Measurements from ENCODE around the gene TNFRSF1B. TPM values are rescaled to one million over a fixed set of nuclear protein-coding genes. Genes with fewer than 3 reads are reported as not detected.
A peak's percentile ranks its signal among the peaks of the same experiment; 100 is the strongest.

The TNFRSF1B gene
- total and polyA plus RNA-seq, 9 of the 15 experiments (the other 6 are each of a cell fraction or from before 2014, with no cell fraction given), result 8.8 to 91.3 (median 36.0) TPM

- TF ChIP-seq, protein P1, sequence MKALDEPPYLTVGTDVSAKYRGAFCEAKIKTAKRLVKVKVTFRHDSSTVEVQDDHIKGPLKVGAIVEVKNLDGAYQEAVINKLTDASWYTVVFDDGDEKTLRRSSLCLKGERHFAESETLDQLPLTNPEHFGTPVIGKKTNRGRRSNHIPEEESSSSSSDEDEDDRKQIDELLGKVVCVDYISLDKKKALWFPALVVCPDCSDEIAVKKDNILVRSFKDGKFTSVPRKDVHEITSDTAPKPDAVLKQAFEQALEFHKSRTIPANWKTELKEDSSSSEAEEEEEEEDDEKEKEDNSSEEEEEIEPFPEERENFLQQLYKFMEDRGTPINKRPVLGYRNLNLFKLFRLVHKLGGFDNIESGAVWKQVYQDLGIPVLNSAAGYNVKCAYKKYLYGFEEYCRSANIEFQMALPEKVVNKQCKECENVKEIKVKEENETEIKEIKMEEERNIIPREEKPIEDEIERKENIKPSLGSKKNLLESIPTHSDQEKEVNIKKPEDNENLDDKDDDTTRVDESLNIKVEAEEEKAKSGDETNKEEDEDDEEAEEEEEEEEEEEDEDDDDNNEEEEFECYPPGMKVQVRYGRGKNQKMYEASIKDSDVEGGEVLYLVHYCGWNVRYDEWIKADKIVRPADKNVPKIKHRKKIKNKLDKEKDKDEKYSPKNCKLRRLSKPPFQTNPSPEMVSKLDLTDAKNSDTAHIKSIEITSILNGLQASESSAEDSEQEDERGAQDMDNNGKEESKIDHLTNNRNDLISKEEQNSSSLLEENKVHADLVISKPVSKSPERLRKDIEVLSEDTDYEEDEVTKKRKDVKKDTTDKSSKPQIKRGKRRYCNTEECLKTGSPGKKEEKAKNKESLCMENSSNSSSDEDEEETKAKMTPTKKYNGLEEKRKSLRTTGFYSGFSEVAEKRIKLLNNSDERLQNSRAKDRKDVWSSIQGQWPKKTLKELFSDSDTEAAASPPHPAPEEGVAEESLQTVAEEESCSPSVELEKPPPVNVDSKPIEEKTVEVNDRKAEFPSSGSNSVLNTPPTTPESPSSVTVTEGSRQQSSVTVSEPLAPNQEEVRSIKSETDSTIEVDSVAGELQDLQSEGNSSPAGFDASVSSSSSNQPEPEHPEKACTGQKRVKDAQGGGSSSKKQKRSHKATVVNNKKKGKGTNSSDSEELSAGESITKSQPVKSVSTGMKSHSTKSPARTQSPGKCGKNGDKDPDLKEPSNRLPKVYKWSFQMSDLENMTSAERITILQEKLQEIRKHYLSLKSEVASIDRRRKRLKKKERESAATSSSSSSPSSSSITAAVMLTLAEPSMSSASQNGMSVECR (CRISPR knock-in tag; IDR thresholded peaks at IDR 0.05), result peak; percentile 74; the same call in 1 of the 2 replicates
- TF ChIP-seq SIRT6 (IDR thresholded peaks at IDR 0.05; ENCODE audit: low read depth, low read length) (no peak), ZNF436 (CRISPR knock-in tag; IDR thresholded peaks at IDR 0.05) (no peak), ZSCAN29 (IDR thresholded peaks at IDR 0.05) (no peak), ZKSCAN8 (CRISPR knock-in tag; IDR thresholded peaks at IDR 0.05) (no peak), NUFIP1 (IDR thresholded peaks at IDR 0.05; ENCODE audit: partially characterized antibody) (no peak), ZNF668 (CRISPR knock-in tag; IDR thresholded peaks at IDR 0.05) (no peak), ZC3H4 (CRISPR knock-in tag; IDR thresholded peaks at IDR 0.05; ENCODE audit: borderline replicate concordance) (no peak), MTA1 (IDR thresholded peaks at IDR 0.05; ENCODE audit: borderline replicate concordance) (no peak), FOXJ3 (CRISPR knock-in tag; IDR thresholded peaks at IDR 0.05) (no peak), NCOA4 (IDR thresholded peaks at IDR 0.05; ENCODE audit: partially characterized antibody) (peak; percentile 85), ZNF584 (CRISPR knock-in tag; IDR thresholded peaks at IDR 0.05; ENCODE audit: low read depth) (no peak), HNRNPK (IDR thresholded peaks at IDR 0.05; ENCODE audit: low read depth, low read length, poor library complexity, severe bottlenecking) (no peak), ZNF518B (CRISPR knock-in tag; IDR thresholded peaks at IDR 0.05) (no peak), ZNF347 (CRISPR knock-in tag; IDR thresholded peaks at IDR 0.05; ENCODE audit: low read depth) (no peak), ZNF121 (CRISPR knock-in tag; conservative IDR thresholded peaks at IDR 0.05) (no peak), NR2C1 (IDR thresholded peaks at IDR 0.05) (no peak), NR2C1 (tag; IDR thresholded peaks at IDR 0.05) (no peak), SAFB (IDR thresholded peaks at IDR 0.05; ENCODE audit: borderline replicate concordance, low read depth, low read length) (no peak), KLF10 (CRISPR knock-in tag; IDR thresholded peaks at IDR 0.05) (no peak)
- TF ChIP-seq, protein P2, sequence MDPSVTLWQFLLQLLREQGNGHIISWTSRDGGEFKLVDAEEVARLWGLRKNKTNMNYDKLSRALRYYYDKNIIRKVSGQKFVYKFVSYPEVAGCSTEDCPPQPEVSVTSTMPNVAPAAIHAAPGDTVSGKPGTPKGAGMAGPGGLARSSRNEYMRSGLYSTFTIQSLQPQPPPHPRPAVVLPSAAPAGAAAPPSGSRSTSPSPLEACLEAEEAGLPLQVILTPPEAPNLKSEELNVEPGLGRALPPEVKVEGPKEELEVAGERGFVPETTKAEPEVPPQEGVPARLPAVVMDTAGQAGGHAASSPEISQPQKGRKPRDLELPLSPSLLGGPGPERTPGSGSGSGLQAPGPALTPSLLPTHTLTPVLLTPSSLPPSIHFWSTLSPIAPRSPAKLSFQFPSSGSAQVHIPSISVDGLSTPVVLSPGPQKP (CRISPR knock-in tag; IDR thresholded peaks at IDR 0.05), result no peak
Measured at GRCh38 chr1:12229835-12230548, 63.2 kb downstream of the TNFRSF1B start, which contains the start of gene VPS13D (continued).
